Keratinocyte (primary cell): ENCODE measurements around the gene FGFBP2.

Experiments
- EZH2 ChIP-seq: IDR thresholded peaks from one replicate; pipeline ENCODE4 v1.6.1; 2012; ENCODE audit warnings: inconsistent platforms, mild to moderate bottlenecking, low read length, moderate library complexity
- TF ChIP-seq, protein P1 (sequence below), 3 experiments: IDR thresholded peaks in 1 of 3; conservative IDR thresholded peaks in 1 of 3; optimal IDR thresholded peaks in 1 of 3; 2 replicates in 2 of 3; 3 replicates in 1 of 3; pipeline versions ENCODE3 to v1.5.1; 2011; ENCODE audit warnings: low read length in 3 of 3, mild to moderate bottlenecking in 3 of 3, moderate library complexity in 2 of 3, control low read depth in 1 of 3, inconsistent platforms in 1 of 3; ENCODE audit not compliant: insufficient read depth in 2 of 3; ENCODE audit errors: extremely low read depth in 1 of 3

DNA sequence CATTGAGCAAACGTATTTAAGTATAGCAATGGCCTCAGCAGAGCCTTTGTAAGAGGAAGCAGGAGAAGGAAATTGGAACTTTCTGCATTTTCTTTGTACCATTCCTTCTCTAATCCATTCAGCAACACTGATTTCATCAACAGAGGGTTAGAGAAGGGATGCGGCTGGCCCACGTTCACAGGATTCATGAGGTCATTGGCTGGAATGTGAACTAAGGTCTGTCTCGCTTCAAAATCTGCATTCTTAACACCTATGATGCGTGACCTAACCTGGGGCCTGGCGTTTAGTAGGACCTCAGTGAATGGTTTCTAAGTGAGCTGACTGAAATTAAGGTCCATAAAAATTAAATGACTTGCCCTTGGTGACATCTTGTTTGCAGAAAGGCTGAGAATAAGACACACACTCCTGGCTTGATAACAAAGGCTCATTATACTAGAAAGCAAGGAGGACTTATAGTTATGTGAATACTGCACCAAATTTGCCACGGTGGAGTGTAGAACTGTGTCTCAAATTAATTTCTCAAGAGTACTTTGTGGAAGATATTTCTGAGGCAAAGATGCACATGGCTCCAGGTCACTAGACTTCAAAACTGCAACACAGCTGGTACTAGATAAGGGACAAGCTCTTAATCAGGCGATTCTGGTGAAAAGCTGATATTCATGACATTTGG lies 49.9 kb downstream of the FGFBP2 start:
- TF ChIP-seq, protein P1, sequence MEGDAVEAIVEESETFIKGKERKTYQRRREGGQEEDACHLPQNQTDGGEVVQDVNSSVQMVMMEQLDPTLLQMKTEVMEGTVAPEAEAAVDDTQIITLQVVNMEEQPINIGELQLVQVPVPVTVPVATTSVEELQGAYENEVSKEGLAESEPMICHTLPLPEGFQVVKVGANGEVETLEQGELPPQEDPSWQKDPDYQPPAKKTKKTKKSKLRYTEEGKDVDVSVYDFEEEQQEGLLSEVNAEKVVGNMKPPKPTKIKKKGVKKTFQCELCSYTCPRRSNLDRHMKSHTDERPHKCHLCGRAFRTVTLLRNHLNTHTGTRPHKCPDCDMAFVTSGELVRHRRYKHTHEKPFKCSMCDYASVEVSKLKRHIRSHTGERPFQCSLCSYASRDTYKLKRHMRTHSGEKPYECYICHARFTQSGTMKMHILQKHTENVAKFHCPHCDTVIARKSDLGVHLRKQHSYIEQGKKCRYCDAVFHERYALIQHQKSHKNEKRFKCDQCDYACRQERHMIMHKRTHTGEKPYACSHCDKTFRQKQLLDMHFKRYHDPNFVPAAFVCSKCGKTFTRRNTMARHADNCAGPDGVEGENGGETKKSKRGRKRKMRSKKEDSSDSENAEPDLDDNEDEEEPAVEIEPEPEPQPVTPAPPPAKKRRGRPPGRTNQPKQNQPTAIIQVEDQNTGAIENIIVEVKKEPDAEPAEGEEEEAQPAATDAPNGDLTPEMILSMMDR (optimal IDR thresholded peaks at IDR 0.05 in 1 of 3, IDR thresholded peaks at IDR 0.05 in 1 of 3, conservative IDR thresholded peaks at IDR 0.05 in 1 of 3; ENCODE audit: extremely low read depth in 1 of 3, insufficient read depth in 2 of 3, low read length in 3 of 3), result no peak
- no peak for TF ChIP-seq EZH2
